GM18867 (cell line): Measurements from ENCODE around the gene TANGO2.

Experiments used
- ATAC-seq: cut with Tn5 transposase; IDR thresholded peaks from one replicate; pipeline ENCODE4 v1.9.1; 2021; ENCODE audit warnings: mild to moderate bottlenecking, moderate library complexity; ENCODE audit not compliant: unreplicated experiment

The TANGO2 gene

GRCh38 chr22:20039683-20040325 is 18.9 kb downstream of the TANGO2 start:
- no peak for ATAC-seq

DNA sequence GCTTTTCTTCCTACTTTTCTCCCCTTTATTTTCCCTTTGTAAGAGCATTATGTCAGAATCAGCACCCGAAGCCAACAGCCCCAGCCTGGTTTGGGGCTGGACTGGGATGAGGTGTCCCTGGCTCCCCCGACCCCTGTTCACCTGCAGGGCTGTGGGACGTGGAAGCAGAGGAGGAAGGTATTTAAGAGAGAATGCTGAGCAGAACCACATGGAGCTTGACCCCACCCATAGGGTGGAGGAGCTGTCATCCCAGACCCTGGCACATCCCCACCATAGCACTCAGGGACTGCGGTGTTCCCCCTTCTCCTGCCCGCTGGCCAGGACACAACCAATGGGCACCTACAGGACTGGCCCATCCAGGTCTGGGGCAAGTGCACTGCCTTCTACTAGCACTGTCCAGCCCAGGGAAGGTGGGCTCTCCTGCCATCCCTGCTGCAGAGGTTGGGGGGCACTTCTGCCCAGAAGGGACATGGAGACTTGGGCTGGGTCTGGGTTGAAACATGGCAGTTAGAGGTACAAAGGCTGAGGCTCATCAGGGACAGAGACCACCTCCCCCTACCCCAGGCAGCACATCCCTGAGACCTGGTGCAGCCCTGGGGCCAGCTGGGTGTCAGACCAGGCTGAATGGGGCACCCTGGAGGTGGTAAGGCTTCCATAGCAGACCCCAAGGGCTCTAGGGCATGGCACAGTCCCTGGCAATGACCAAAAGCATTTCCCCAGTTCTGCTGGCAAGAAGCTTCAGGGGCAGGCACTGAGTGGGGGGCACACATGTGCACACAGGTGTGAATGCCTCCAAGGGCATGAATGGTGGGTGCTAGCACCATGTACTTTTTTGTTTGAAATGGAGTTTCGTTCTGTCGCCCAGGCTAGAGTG is 19.7 kb downstream of the TANGO2 start:
- ATAC-seq = no peak

- ATAC-seq = no peak
Observed at GRCh38 chr22:20043057-20043996, 22.4 kb downstream of the TANGO2 start.

- ATAC-seq = no peak
Observed at GRCh38 chr22:20043997-20044342, 23.1 kb downstream of the TANGO2 start.

- no peak for ATAC-seq
Observed at GRCh38 chr22:20044495-20045151, 23.7 kb downstream of the TANGO2 start.

GRCh38 chr22:20046730-20047129 is 25.8 kb downstream of the TANGO2 start:
- ATAC-seq = no peak

DNA sequence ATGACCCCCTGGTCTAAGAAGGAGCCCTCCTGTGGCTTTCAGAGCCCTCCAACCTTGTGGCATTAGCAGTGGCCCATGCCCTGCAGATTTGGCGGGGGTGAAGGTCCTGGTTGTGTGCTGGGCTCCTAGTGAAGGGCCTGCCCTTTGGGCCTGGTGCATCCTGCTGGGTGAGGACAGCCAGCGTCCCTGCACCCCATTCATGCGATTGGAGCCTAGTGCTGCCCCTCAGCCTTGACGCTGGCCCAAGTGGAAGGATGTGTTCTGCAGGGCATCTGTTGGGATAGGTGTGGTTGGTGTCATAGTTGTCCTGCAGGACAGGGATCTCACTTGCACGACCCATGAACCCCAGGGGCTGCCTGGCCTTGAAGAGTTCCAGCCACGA is 31.0 kb downstream of the TANGO2 start:
- ATAC-seq = no peak

GRCh38 chr22:20052309-20053259 is 31.7 kb downstream of the TANGO2 start:
- no peak for ATAC-seq

GRCh38 chr22:20053407-20054033 is 32.6 kb downstream of the TANGO2 start:
- ATAC-seq = no peak

GRCh38 chr22:20054034-20054427 is 33.1 kb downstream of the TANGO2 start:
- no peak for ATAC-seq

GRCh38 chr22:20054485-20054884 is 33.6 kb downstream of the TANGO2 start:
- no peak for ATAC-seq

DNA sequence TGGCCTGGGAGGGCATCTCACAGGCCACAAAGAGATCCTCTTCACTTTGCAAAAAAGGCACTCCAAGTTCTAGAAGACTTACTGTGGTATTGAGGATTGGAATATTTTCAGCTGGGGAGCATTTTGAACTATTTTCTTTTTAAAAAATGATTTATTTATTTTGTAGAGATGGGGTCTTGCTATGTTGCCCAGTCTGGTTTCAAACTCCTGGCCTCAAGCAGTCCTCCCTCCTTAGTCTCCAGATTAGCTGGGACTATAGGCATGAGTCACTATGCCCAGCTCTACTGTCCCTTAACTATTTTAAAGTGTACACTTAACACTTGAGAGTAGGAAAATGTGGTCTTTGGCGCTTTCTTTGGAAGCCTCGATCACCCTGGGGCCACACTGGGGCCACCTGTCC is 34.2 kb downstream of the TANGO2 start:
- ATAC-seq = no peak

- ATAC-seq = no peak
Observed at GRCh38 chr22:20055654-20056053, 34.7 kb downstream of the TANGO2 start.

DNA sequence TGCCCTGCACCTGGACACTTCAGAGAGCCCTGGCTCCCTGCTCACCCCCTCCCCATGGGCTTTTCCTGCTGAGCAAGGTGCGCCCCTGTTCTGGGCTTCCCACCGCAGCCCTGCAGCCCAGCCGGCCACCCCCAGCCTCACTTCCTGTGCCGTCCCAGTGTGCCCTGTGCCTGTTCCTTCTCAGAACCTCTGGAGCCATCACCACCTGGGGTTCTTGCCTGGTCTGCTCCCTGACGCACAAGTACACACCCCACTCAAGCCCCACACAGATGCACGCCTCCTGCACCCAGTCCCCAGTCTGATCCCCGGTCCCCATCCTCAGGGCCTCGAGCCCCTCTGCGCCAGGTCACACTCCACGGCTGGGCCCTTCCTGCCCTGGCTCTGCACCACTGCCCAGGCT is 35.3 kb downstream of the TANGO2 start:
- no peak for ATAC-seq

DNA sequence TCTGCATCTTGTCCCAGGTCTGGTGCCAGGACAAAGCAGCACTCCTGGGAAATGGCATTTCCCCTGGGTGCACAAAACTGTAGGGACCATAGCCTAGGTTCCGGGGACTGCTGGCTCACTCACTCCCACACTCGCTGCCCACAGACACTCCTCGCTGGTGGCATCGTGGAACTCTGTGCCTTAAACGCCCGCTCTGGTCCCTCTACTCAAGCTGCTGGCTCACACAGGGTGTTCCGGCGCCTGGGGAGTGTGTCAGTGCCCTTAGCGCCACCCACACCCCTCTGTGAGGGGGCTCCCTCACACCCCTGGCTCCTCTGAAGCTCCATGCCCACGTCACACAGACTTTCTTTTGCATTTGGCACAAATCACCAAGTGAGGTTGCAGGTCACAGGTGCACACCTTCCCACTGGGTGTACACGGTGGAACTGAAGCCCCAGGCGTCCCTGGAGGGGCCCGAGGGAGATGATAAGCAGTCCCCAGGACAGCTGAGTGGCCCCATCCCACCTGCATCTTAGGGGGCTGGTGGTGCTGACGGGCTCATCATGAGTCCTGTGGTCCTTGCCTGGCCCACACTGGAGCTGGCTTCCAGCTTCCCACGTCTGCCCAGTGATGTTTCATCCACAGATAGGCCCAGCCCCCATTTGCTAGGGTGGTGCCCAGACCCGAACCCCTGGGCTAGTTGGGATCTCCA is 35.9 kb downstream of the TANGO2 start:
- no peak for ATAC-seq

DNA sequence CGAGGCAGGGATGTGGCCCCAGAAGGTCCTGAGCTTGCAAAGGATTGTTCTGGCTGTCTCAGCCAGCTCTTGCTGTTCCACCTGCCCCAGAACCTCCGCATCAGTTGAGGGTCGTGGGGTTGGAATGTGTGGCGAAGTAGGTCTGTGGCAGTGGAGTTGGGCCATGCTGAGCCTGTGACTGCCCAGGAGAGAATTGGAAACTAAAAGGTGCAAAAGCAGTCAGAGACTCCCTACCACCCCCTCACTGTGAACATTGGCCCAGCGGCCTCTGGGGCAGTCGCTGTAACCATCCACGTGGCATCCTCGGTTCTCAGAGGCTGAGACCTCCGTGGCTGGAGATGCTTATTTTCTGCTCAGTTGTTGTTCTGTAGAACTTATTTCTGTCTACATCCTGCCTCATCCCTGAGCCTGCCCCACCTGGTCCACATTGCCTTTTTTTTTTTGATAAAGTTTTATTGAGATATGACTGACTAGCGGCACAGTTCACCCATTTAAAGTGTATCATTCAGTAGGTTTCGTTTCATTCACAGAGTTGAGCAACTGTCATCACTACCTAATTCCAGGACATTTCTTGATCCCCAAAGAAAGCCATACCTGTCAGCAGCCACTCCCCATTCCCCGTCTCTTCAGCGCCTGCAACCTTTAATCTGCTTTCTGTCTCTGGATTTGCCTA is 36.8 kb downstream of the TANGO2 start:
- no peak for ATAC-seq

DNA sequence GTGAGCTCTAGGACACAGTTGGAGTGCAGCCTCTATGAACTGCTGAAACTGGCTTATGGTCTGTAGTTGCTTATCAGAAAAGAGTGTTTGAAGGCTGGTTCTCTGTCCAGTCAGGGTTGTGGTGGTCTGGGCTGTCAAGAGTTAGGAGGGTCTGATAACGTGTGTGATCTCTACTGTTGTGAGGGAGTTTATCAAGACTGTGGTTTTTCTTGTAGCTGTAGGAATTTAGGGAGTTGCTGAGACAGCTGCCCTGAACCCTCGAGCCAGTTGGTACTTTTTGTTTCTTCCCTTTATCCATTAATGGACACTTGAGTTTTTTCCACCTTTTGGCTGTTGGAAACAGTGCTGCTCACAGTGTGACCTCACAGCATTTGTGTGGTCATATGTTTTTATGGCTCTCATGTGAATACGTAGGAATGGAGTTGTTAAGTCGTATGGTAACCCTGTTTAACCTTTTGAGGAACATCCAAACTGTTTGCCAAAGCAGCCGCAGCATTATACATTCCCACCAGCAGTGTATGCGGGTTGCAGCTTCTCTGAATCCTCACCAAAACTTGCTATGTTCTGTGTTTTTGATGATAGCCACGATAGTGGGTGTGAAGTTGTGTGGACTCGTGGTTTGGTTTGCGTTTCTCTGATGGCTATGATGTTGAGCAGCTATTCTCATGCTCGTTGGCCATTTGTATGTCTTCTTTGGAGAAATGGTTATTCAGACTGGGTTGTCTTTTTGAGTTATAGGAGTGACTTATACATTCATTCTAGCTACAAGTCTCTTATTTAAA is 38.3 kb downstream of the TANGO2 start:
- no peak for ATAC-seq
